ENCODE data around the gene CHAF1A. TPM values are rescaled to one million over a fixed set of nuclear protein-coding genes. Genes with fewer than 3 reads are reported as not detected.

The CHAF1A gene
- total and polyA plus RNA-seq, 10 donors, result 3.8 to 17.9 (median 10.0) TPM

DNA sequence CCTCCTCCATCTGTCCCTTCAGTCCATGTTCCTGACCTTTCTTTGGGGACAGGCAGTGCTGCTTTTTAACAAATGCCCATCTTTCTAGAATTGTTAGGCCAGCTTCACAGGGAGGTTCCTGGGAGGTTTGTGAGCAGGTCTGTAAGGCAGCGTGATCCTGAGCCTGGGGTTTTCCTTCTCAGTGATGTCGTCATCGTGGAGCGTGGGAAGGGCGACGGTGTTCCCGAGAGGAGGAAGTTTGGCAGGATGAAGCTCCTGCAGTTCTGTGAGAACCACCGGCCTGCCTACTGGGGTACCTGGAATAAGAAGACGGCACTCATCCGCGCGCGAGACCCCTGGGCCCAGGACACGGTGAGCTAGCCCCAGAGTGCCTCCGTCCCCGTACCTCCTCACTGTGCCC is 26.8 kb downstream of the CHAF1A start:
- Histone ChIP-seq H3K27ac (no peak overlapping the region), H3K27me3 (replicated peaks in 1 of 7) (no peaks in the 10 kb centered on the region), H3K4me3 (no peak overlapping the region), H3K36me3 (peaks cover 0 to 90% (median 18%) of the 10 kb centered on the region in 6 donors), H3K4me1 (peaks cover 2 to 34% (median 24%) of the 10 kb centered on the region in 6 donors), H3K9me3 (no peaks in the 10 kb centered on the region)
- DNase-seq, result no peak
- no peak for TF ChIP-seq POLR2AphosphoS5 (IDR thresholded peaks at IDR 0.05)
- TF ChIP-seq, protein P1, sequence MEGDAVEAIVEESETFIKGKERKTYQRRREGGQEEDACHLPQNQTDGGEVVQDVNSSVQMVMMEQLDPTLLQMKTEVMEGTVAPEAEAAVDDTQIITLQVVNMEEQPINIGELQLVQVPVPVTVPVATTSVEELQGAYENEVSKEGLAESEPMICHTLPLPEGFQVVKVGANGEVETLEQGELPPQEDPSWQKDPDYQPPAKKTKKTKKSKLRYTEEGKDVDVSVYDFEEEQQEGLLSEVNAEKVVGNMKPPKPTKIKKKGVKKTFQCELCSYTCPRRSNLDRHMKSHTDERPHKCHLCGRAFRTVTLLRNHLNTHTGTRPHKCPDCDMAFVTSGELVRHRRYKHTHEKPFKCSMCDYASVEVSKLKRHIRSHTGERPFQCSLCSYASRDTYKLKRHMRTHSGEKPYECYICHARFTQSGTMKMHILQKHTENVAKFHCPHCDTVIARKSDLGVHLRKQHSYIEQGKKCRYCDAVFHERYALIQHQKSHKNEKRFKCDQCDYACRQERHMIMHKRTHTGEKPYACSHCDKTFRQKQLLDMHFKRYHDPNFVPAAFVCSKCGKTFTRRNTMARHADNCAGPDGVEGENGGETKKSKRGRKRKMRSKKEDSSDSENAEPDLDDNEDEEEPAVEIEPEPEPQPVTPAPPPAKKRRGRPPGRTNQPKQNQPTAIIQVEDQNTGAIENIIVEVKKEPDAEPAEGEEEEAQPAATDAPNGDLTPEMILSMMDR (IDR thresholded peaks at IDR 0.05 in 8 of 11, conservative IDR thresholded peaks at IDR 0.05 in 3 of 11), result no peak
- no peak for TF ChIP-seq POLR2A (IDR thresholded peaks at IDR 0.05)
- intact Hi-C loops (cut with DNase I; ENCODE audit: low total_unique reads), result no loop called here
- WGBS, 5 donors, result 88 to 94% (median 91%) methylated on average over 16 of the region's 16 CpGs

DNA sequence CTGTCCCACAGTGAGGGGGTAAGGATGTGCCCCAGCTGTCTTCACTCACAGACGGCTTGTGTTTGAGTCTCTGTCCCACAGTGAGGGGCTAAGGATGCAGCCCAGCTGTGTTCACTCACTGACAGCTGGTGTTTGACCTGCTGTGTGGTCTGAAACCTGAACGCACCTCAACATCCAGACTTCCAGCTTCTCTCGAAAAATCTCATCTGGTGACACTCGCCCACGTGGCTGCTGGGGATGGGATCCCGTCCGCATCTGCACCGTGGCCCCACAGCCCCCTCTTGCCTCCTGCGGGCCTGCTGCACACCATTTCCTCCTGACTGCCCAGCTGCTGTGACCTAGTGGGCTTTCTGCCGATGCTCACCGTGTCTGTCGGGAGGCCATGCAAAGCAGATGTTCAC is 27.3 kb downstream of the CHAF1A start:
- intact Hi-C loops (cut with DNase I; ENCODE audit: low total_unique reads), result no loop called here
- no peaks in the 10 kb centered on the region for H3K27me3 ChIP-seq (replicated peaks in 1 of 7)
- TF ChIP-seq, protein P1 (IDR thresholded peaks at IDR 0.05 in 8 of 11, conservative IDR thresholded peaks at IDR 0.05 in 3 of 11), result no peak
- TF ChIP-seq POLR2A (IDR thresholded peaks at IDR 0.05) (no peak), POLR2AphosphoS5 (IDR thresholded peaks at IDR 0.05) (no peak)
- peaks cover 0 to 90% (median 20%) of the 10 kb centered on the region in 6 donors for H3K36me3 ChIP-seq
- WGBS, 5 donors, result 82 to 93% (median 86%) methylated on average over 12 of the region's 12 CpGs
- DNase-seq, result no peak
- no peak overlapping the region for H3K4me3 ChIP-seq
- no peak overlapping the region for H3K27ac ChIP-seq
- peaks cover 2 to 34% (median 24%) of the 10 kb centered on the region in 6 donors for H3K4me1 ChIP-seq
- H3K9me3 ChIP-seq, result no peaks in the 10 kb centered on the region

DNA sequence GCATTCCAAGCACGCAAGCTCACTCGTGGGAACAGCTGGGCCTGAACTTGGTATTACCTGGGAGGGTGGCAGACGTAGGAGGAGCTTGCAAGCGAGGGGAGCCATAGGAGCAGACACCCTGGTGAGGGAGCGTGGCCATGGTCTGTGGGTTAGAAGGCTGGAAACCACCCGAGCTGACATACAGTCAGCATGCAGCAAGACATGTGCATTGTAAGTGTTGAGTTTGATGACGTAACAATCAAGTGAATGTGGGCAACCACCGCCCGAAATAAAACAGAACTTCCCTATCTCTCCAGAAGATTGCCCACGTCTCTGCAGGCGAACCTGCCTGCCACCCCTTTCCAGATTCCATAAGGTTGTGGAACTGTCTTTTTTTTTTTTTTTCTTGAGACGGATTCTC is 28.3 kb downstream of the CHAF1A start:
- peaks cover 2 to 34% (median 24%) of the 10 kb centered on the region in 6 donors for H3K4me1 ChIP-seq
- TF ChIP-seq POLR2AphosphoS5 (IDR thresholded peaks at IDR 0.05), result no peak
- peak overlapping the region in 6 of 8 donors; percentile 1 to 79 (median 62) for H3K27ac ChIP-seq
- no peaks in the 10 kb centered on the region for H3K27me3 ChIP-seq (replicated peaks in 1 of 7)
- intact Hi-C loops (cut with DNase I; ENCODE audit: low total_unique reads), result no loop called here
- H3K4me3 ChIP-seq, result no peak overlapping the region
- peaks cover 0 to 90% (median 23%) of the 10 kb centered on the region in 6 donors for H3K36me3 ChIP-seq
- no peak for DNase-seq
- WGBS, 5 donors, result 51 to 85% (median 62%) methylated on average over 12 of the region's 12 CpGs
- H3K9me3 ChIP-seq, result no peaks in the 10 kb centered on the region

DNA sequence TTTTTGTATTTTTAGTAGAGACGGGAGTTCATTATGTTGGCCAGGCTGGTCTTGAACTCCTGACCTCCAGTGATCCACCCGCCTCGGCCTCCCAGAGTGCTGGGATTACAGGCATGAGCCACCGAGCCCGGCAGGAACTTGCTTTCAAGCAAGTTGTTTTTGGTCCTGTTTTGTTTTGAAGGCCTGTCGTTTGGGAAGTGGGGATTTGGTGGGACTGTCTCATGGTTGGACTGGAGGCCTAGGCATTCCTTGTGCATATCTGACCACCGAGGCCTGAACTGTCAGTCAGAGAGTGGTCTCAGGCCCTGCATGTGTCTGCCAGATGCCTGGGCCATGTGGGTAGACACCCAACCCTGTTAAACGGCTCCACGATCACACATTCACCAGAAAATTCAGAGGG is 28.9 kb downstream of the CHAF1A start:
- DNase-seq, result no peak
- H3K36me3 ChIP-seq, result peaks cover 0 to 90% (median 23%) of the 10 kb centered on the region in 6 donors
- TF ChIP-seq POLR2AphosphoS5 (IDR thresholded peaks at IDR 0.05) (no peak), POLR2A (IDR thresholded peaks at IDR 0.05) (no peak)
- TF ChIP-seq, protein P1 (IDR thresholded peaks at IDR 0.05 in 8 of 11, conservative IDR thresholded peaks at IDR 0.05 in 3 of 11), result no peak
- intact Hi-C loops (cut with DNase I; ENCODE audit: low total_unique reads), result no loop called here
- peak overlapping the region in 1 of 8 donors; percentile 44 for H3K4me3 ChIP-seq
- H3K9me3 ChIP-seq, result no peaks in the 10 kb centered on the region
- no peaks in the 10 kb centered on the region for H3K27me3 ChIP-seq (replicated peaks in 1 of 7)
- H3K27ac ChIP-seq, result peak overlapping the region in 6 of 8 donors; percentile 1 to 79 (median 62)
- WGBS, 5 donors, result 68 to 82% (median 73%) methylated on average over 7 to 9 of the region's 9 CpGs
- peaks cover 2 to 34% (median 24%) of the 10 kb centered on the region in 6 donors for H3K4me1 ChIP-seq
